GM11168 (cell line): ENCODE measurements around the gene IL34.
"Not testable (repeated sequence)": the region's sequence is repeated elsewhere in the genome, so short reads cannot be mapped to it uniquely, and the experiment has no call there.

ENCODE experiments used
- in situ Hi-C: fragments of 300-500 bp; cut with MboI; formaldehyde crosslinking; loops from one replicate; pipeline ENCODE4 v1.12.0; 2022; ENCODE audit warnings: low sequenced_read_pairs; ENCODE audit not compliant: unreplicated experiment

Gene IL34

GRCh38 chr16:70656065-70656711 is 9.8 kb downstream of the IL34 start:
- in situ Hi-C loops = no loop called here

DNA sequence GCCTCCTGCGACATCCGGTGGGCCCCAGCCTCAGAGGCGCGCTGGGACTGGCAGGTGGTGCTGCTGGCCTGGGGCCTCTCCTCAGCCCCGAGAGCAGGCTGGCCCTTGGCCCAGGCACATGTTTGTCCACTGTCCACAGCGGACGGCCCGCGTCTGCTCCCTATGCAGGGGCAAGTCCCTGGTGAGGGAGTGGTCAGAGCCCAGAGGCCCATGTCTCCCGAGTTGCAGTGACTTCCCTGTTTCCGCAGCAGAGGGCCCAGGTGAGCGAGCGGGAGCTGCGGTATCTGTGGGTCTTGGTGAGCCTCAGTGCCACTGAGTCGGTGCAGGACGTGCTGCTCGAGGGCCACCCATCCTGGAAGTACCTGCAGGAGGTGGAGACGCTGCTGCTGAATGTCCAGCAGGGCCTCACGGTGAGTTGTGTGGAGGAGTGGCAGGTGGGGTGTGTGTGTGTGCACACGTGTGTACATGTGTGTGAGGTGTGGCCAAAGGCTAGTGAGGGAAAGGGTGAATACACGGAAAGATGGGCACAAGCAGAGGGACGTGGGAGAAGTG is 10.4 kb downstream of the IL34 start:
- in situ Hi-C loops = no loop called here

DNA sequence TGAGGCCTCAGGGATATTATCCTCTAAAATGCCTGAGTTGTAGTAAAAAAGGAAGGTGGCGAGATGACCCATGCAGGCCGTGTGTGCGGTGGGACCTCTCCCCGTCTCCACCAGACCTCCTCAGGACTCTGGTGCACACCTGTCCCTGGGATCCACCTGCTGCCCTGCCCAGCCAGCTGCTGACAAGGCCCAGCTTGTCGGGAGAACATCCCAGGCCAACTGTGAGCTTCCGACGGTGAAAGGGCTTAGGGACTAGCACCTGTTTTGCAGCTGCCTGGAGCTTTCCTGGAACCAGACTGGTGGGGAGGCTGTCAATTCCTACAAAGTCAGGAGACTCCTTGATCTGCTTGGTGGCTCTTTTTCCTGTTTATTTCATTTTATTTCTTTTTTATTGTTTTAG is 11.6 kb downstream of the IL34 start:
- in situ Hi-C loops = no loop called here

- in situ Hi-C loops = no loop called here
Measured at GRCh38 chr16:70658921-70659320, 12.6 kb downstream of the IL34 start.

DNA sequence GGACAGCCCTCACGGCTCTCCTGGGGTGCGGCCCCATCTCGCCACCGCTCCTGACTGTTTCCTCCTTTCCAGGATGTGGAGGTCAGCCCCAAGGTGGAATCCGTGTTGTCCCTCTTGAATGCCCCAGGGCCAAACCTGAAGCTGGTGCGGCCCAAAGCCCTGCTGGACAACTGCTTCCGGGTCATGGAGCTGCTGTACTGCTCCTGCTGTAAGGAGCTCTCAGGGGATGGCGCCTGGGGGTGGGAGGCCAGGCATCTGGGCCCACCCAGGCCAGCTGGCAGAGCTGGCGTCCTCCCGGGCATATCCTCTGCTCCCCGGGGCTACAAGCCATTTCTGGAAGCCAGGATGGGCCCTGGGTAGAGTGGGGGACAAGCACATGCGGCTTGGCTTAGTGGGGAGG is 13.2 kb downstream of the IL34 start:
- in situ Hi-C loops = no loop called here

DNA sequence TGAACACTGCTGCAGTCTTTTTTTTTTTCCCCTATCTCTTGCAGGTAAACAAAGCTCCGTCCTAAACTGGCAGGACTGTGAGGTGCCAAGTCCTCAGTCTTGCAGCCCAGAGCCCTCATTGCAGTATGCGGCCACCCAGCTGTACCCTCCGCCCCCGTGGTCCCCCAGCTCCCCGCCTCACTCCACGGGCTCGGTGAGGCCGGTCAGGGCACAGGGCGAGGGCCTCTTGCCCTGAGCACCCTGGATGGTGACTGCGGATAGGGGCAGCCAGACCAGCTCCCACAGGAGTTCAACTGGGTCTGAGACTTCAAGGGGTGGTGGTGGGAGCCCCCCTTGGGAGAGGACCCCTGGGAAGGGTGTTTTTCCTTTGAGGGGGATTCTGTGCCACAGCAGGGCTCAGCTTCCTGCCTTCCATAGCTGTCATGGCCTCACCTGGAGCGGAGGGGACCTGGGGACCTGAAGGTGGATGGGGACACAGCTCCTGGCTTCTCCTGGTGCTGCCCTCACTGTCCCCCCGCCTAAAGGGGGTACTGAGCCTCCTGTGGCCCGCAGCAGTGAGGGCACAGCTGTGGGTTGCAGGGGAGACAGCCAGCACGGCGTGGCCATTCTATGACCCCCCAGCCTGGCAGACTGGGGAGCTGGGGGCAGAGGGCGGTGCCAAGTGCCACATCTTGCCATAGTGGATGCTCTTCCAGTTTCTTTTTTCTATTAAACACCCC is 13.8 kb downstream of the IL34 start:
- in situ Hi-C loops = no loop called here

DNA sequence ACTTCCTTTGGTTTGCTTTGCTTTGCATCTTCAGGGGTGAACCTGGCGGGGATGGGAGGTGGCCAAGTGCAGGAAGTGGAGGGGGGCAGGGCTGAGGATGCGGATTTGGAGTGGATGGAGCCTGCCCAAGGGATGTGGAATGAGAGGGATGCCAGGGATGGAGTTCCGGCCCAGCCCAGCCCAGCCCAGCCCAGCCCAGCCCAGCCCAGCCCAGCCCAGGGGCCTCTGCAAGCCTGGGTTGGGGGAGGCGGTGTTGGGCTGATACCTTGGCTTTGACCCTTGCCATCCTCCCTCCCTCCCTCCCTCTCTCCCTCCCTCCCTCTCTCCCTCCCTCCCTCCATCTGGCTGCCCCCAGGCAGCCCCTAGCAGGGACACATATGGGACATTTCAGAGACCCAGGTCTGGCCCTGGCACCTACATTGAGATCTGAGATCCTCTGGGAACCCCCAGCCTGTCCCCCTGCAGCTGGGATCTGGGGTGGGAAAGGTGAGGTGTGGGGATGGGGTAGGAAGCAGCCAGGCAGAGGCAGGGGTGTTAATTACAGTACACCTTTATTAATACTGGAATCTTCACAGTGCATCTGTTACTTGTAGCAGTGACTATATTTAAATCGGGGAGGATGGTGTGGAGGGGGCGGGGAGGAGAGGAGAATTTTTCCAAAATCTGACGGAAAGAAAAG is 14.5 kb downstream of the IL34 start:
- in situ Hi-C loops = no loop called here

GRCh38 chr16:70661534-70661917 is 15.2 kb downstream of the IL34 start:
- in situ Hi-C loops = no loop called here

DNA sequence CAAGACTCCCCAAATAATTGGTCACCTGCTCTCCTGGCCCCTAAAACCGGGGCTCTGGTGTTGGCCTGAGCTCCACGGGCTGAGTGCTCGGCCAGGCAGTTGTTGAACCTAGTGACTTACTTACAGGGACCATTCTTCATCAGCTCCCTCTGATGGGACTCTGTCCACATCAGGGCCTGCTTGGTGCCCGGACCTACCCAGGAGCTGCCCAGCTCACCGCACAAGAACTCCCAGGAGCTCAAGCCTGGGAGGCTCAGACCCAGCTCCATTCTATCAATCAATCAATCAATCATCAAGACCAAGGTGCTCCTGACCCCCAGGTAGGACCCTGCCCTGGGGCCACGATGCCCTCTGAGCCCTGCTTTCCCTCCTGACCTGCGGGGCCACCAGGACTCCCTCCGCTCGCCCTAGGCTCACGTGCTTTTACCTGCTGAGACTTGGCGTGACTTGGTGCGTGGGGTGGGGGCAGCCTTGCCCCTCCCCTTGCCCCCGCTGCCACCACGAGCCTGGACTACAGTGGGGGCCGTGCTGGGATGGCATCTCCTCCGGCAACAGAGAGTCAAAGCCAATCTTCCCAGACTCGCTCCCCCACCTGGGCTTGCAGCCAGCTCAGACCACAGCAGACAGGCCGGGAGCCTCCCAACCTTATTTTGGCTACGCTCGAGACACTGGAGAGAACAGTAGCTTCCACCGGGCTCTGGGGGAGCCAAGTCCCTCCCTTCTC is 15.7 kb downstream of the IL34 start:
- in situ Hi-C loops = no loop called here

- in situ Hi-C loops = no loop called here
Measured at GRCh38 chr16:70662991-70663523, 16.7 kb downstream of the IL34 start.

DNA sequence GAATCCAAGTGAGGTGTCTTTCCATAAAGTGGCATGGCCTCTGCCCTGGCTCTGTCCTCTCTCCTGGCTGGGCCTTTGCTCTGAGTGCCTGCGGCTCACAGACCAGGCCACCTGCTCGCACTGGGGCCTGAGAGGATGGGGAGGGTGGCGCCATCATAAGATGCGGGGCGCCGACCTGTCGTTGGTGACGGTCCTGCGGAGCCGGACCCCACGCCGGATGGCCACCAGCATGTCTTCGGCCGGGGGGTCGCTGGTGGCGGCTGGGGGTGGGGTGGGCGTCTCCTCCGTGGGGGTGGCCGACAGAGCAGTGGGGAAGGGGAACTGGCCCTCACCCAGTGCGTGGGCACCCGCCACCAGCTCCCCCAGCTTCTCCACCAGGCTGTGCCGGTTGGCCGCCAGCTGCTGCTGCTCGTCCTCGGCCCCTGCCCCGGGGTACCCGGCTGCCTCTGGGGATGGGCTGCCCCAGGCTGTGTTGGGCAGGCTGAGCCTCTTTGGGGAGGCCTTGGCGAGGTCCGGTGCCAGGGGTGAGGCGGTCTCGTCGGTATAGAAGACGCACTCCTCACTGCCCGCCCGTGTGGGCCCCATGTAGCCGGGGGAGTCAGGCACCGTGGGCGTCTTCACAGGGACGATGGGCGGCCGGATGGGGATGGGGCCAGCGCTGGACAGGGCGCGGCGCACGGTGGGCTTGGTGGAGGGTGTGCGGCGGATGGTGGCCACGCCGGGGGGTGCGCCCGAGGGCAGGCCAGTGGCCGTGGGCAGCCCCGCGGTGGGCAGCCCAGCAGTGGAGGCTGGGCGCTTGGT is 17.4 kb downstream of the IL34 start:
- in situ Hi-C loops = no loop called here

GRCh38 chr16:70664325-70665112 is 18.2 kb downstream of the IL34 start:
- in situ Hi-C loops = no loop called here

DNA sequence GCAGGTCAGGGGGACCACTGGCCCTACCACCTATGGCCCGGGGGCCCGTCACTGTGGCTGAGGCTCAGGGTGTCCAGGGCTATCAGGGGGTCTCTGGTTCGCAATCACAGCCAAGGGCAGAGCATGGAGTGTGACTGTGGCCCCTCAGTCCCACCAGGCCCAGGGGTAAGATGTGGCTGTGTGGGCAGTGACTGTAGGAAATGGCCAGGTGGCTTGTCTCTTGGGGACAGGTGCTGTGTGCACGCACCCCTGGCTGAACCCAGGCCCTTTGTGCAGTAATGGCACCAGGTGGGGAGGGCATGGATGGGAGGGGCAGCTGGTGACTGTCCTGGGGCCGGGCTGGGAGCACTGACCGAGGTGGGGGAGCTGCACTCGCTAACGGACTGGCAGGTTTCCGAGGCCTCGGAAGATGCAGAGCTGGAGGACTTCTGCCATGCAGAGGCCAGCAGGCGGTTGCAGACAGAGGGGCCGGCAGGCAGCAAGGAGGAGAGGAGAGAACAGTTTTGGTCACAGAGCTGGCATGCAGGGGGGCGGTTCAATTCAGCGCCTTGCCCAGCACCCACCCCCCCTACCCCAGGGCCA is 18.8 kb downstream of the IL34 start:
- in situ Hi-C loops = no loop called here

GRCh38 chr16:70665806-70666735 is 19.7 kb downstream of the IL34 start:
- in situ Hi-C loops = no loop called here

DNA sequence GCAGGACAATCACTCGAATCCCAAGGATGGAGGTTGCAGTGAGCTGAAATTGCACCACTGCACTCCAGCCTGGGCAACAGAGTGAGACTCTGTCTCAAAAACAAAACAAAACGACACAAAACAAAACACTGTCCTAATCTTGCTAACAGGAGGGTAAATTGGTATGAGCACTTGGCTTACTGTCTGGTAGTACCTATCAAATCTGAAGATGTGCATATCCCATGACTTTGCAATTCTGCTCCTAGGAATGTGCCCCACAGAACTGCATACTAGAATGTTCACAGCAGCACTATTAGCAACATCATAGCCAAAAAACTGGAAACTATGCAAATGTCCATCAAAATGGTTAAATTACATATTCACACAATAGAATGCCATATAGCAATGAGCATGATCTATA is 23.8 kb downstream of the IL34 start:
- in situ Hi-C loops = no loop called here

DNA sequence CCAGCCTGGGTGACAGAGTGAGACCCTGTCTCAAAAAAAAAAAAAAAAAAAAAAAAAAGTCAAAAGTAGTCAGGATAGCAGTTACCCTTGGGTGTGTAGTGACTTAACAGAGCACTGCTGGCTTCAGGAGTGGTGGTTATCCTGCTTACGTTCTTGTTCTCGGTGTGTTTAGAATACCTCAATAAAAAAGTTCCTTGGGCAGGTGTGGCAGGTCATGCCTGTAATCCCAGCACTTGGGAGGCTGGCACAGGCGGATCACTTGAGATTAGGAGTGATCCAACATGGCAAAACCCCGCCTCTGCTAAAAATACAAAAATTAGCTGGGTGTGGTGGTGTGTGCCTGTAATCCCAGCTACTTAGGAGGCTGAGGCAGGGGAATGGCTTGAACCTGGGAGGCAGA is 24.6 kb downstream of the IL34 start:
- in situ Hi-C loops = not testable (repeated sequence)

DNA sequence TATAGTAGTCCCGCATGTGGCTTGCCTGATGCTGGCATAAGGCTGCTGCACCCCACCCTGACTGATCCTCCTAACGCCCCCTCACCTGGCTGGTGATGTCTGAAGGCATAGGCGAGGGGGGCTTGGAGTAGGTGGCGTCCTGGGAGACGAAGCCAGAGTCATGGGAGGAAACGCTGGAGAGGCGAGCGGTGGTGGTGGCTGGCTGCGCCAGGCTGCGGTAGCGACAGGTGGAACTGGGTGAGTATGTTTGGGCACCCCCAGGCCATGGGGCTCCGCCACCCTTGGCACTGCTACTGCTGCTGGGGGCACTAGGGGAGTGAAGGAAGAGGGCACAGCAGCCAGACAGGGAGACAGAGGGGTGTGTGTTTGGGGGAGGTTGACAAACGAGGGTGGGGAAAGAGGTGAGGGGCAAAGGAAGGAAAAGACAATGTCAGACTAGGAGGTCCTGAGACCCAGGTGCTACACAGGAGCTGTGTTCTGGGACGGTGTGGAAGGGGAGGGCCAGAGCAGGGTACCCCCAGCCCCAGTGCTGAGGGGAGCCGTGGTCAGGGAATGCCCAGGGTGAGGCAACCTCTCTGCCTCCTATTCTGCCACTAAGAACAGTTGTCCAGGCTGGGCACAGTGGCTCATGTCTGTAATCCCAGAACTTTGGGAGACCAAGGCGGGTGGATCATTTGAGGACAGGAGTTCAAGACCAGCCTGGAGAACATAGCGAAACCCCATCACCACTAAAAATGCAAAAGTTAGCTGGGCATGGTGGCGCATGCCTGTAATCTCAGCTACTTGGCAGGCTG is 28.1 kb downstream of the IL34 start:
- in situ Hi-C loops = no loop called here
